ENCODE data around the gene NEURL2. TPM values are rescaled to one million over a fixed set of nuclear protein-coding genes. Genes with fewer than 3 reads are reported as not detected.

The NEURL2 gene
- total RNA-seq, 1 experiment from 2014 or later = 2.0 TPM

DNA sequence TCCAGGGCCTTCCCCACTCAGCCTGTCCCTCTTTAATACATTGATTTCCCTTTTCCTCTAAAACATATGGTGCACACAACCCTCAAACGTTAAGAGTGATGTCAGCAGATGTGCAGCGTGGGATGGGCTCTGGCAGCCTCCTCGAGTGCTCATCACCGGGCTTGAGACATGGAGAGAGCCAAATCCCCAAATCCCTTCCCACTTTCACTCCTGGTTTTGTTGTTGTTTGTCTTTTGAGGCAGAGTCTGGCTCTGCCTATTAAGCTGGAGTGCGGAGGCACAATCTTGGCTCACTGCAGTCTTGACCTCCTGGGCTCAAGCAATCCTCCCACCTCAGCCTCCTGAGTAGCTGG is 26.8 kb upstream of the NEURL2 start:
- Mint-ChIP-seq H3K4me1 (ENCODE audit: insufficient read depth, unreplicated experiment) (peaks cover 6% of the 10 kb centered on the region), H3K36me3 (ENCODE audit: insufficient read depth, unreplicated experiment) (no peaks in the 10 kb centered on the region), H3K27ac (ENCODE audit: low read depth, unreplicated experiment) (no peak overlapping the region), H3K4me3 (ENCODE audit: unreplicated experiment) (no peak overlapping the region), H3K9me3 (ENCODE audit: unreplicated experiment) (no peaks in the 10 kb centered on the region), H3K27me3 (ENCODE audit: insufficient read depth, unreplicated experiment) (peaks cover 36% of the 10 kb centered on the region)
- BruUV-seq (replicated peaks) = no TSS peak
- intact Hi-C loops (cut with micrococcal nuclease) = no loop called here
- CTCF ChIA-PET = no interaction called here
- POLR2A ChIA-PET = interaction anchor here (0.7 to 3.1 kb wide), 4 partner anchors 9 to 17 kb away, joined by 3 to 12 read pairs (median 4); partner anchors contain the start of gene PCIF1
- TF ChIP-seq CTCF (IDR thresholded peaks at IDR 0.05; ENCODE audit: unreplicated experiment) = no peak
- DNase-seq (ENCODE audit: unreplicated experiment) = no peak

- ChIA-PET CTCF (no interaction called here), POLR2A (no interaction called here)
- TF ChIP-seq CTCF (IDR thresholded peaks at IDR 0.05; ENCODE audit: unreplicated experiment) = no peak
- Mint-ChIP-seq H3K36me3 (ENCODE audit: insufficient read depth, unreplicated experiment) (no peaks in the 10 kb centered on the region), H3K4me1 (ENCODE audit: insufficient read depth, unreplicated experiment) (peaks cover 6% of the 10 kb centered on the region), H3K27ac (ENCODE audit: low read depth, unreplicated experiment) (no peak overlapping the region), H3K4me3 (ENCODE audit: unreplicated experiment) (no peak overlapping the region), H3K27me3 (ENCODE audit: insufficient read depth, unreplicated experiment) (peaks cover 16% of the 10 kb centered on the region), H3K9me3 (ENCODE audit: unreplicated experiment) (no peaks in the 10 kb centered on the region)
- intact Hi-C loops (cut with micrococcal nuclease) = no loop called here
- no peak for DNase-seq (ENCODE audit: unreplicated experiment)
- BruUV-seq (replicated peaks) = no TSS peak
These were observed 22.1 kb upstream of the NEURL2 start for GRCh38 chr20:45913116-45913515.

DNA sequence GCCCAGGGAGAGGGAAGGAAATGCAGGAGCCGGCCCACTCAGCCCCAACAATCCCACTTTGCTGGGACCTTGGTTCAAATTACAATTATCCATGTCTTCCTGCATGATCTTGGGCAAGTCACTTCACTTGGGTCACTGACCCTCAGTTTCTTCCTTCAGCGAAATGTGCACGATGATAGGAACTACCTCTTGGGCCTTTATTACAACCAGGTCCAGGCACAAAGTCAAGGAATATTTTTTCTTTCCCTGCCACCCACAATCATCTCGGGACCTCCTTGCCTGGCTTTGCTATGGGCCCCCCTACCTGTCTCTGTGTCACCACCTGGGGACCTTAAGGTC is 21.3 kb upstream of the NEURL2 start:
- ChIA-PET CTCF (no interaction called here), POLR2A (no interaction called here)
- Mint-ChIP-seq H3K27me3 (ENCODE audit: insufficient read depth, unreplicated experiment) (peaks cover 16% of the 10 kb centered on the region), H3K9me3 (ENCODE audit: unreplicated experiment) (no peaks in the 10 kb centered on the region), H3K4me1 (ENCODE audit: insufficient read depth, unreplicated experiment) (peaks cover 6% of the 10 kb centered on the region), H3K36me3 (ENCODE audit: insufficient read depth, unreplicated experiment) (no peaks in the 10 kb centered on the region), H3K27ac (ENCODE audit: low read depth, unreplicated experiment) (no peak overlapping the region), H3K4me3 (ENCODE audit: unreplicated experiment) (no peak overlapping the region)
- DNase-seq (ENCODE audit: unreplicated experiment) = no peak
- no TSS peak for BruUV-seq (replicated peaks)
- intact Hi-C loops (cut with micrococcal nuclease) = no loop called here
- TF ChIP-seq CTCF (IDR thresholded peaks at IDR 0.05; ENCODE audit: unreplicated experiment) = no peak

DNA sequence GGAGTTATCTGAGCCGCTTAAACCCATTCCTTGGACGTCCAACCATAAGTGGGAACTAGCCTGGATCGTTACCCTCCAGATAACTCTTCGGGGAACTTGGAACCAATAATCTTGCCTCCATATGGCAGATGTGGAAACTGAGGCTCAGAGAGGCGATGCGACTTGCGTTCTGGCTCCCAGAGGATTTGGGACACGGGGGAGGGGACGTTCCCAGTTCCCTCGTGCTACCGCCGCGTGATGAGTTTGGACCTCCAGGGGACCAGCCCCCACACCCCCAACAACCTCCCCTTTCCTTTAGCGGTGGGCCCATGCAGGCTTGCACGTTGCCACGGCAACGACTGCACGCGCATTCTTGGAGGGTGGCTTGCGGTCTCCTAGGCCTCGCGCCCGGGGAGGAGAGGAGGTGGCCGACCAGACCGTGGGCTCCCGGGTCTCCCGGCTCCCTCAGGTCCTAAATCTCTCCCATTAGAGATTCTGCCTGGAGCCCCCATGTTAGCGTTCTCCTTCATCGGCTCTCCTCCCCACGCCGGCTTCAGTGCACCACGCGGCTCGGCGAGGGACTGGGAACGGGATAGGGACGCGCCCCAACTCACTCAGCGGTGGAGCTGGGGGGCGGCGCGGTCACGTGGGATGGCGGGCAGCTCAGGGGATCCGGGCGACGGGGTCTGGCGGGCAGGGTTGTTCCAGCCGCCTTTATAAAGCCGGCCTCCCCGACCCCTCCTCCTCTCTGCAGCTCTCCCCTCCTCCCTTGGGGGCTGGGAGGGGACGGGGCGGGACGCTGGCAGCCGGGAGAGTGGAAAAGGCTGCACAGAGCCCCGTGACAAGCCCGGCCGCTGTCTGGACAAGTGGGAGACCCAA is 20.7 kb upstream of the NEURL2 start, which contains the start of gene PLTP:
Gene PLTP, minus strand, starts transcription at position 670 of the 858 bp plus-strand sequence. CDS start 703 bp downstream, outside the sequence.
- no peak for TF ChIP-seq CTCF (IDR thresholded peaks at IDR 0.05; ENCODE audit: unreplicated experiment)
- BruUV-seq (replicated peaks) = no TSS peak
- ChIA-PET CTCF (no interaction called here), POLR2A (interaction anchor here (0.7 to 2.1 kb wide), 2 partner anchors 8 to 16 kb away, joined by 4 to 6 read pairs; no protein-coding TSS in a partner anchor)
- Mint-ChIP-seq H3K27me3 (ENCODE audit: insufficient read depth, unreplicated experiment) (peaks cover 13% of the 10 kb centered on the region), H3K4me1 (ENCODE audit: insufficient read depth, unreplicated experiment) (peaks cover 6% of the 10 kb centered on the region), H3K9me3 (ENCODE audit: unreplicated experiment) (no peaks in the 10 kb centered on the region), H3K27ac (ENCODE audit: low read depth, unreplicated experiment) (no peak within 1 kb of the TSS), H3K4me3 (ENCODE audit: unreplicated experiment) (no peak within 1 kb of the TSS), H3K36me3 (ENCODE audit: insufficient read depth, unreplicated experiment) (no peaks in the 10 kb centered on the region)
- intact Hi-C loops (cut with micrococcal nuclease) = no loop called here
- no peak for DNase-seq (ENCODE audit: unreplicated experiment)
